Stomach (tissue), 4 donors: Measurements from ENCODE around the gene MARCHF9.

Experiments used
- EP300 ChIP-seq: sonication (generic); formaldehyde crosslinking; IDR thresholded peaks from one replicate; pipeline ENCODE4 v1.6.1; 2017; ENCODE audit warnings: antibody characterized with exemption
- POLR2A ChIP-seq, 4 donors: fragments of 450-650 bp; IDR thresholded peaks; one replicate each; pipeline ENCODE4 v1.6.1; 2016; ENCODE audit warnings: antibody characterized with exemption in 4 of 4, control low read depth in 2 of 4, mild to moderate bottlenecking in 1 of 4, moderate library complexity in 1 of 4
- POLR2AphosphoS5 ChIP-seq, 3 donors: sonication (generic); formaldehyde crosslinking; IDR thresholded peaks; one replicate each; pipeline ENCODE4 v1.6.1; 2016; ENCODE audit warnings: antibody characterized with exemption in 3 of 3
- TF ChIP-seq, protein P1 (sequence below), 7 experiments: fragments of 450-650 bp in 4 of 7; fragments of 200-600 bp in 3 of 7; sonication (generic) in 3 of 7; IDR thresholded peaks; one replicate each; pipeline ENCODE4 v1.5.1; 2016 to 2019; ENCODE audit warnings: antibody characterized with exemption in 7 of 7, control low read depth in 2 of 7, mild to moderate bottlenecking in 1 of 7

- TF ChIP-seq, protein P1, sequence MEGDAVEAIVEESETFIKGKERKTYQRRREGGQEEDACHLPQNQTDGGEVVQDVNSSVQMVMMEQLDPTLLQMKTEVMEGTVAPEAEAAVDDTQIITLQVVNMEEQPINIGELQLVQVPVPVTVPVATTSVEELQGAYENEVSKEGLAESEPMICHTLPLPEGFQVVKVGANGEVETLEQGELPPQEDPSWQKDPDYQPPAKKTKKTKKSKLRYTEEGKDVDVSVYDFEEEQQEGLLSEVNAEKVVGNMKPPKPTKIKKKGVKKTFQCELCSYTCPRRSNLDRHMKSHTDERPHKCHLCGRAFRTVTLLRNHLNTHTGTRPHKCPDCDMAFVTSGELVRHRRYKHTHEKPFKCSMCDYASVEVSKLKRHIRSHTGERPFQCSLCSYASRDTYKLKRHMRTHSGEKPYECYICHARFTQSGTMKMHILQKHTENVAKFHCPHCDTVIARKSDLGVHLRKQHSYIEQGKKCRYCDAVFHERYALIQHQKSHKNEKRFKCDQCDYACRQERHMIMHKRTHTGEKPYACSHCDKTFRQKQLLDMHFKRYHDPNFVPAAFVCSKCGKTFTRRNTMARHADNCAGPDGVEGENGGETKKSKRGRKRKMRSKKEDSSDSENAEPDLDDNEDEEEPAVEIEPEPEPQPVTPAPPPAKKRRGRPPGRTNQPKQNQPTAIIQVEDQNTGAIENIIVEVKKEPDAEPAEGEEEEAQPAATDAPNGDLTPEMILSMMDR (IDR thresholded peaks at IDR 0.05) = no peak
- TF ChIP-seq POLR2AphosphoS5 (IDR thresholded peaks at IDR 0.05) (no peak), POLR2A (IDR thresholded peaks at IDR 0.05) (no peak), EP300 (no peak)
Measured at GRCh38 chr12:57739387-57739786, 15.5 kb upstream of the MARCHF9 start.
